ENCODE results near the gene FBXO7. TPM values are rescaled to one million over a fixed set of nuclear protein-coding genes. Genes with fewer than 3 reads are reported as not detected.

The FBXO7 gene
- total and polyA plus RNA-seq, 9 of the 15 experiments (the other 6 are each of a cell fraction or from before 2014, with no cell fraction given): 34.0 to 162 (median 85.2) TPM

GRCh38 chr22:32531931-32532819 is 57.6 kb downstream of the FBXO7 start (continued):
- TF ChIP-seq, protein P1, sequence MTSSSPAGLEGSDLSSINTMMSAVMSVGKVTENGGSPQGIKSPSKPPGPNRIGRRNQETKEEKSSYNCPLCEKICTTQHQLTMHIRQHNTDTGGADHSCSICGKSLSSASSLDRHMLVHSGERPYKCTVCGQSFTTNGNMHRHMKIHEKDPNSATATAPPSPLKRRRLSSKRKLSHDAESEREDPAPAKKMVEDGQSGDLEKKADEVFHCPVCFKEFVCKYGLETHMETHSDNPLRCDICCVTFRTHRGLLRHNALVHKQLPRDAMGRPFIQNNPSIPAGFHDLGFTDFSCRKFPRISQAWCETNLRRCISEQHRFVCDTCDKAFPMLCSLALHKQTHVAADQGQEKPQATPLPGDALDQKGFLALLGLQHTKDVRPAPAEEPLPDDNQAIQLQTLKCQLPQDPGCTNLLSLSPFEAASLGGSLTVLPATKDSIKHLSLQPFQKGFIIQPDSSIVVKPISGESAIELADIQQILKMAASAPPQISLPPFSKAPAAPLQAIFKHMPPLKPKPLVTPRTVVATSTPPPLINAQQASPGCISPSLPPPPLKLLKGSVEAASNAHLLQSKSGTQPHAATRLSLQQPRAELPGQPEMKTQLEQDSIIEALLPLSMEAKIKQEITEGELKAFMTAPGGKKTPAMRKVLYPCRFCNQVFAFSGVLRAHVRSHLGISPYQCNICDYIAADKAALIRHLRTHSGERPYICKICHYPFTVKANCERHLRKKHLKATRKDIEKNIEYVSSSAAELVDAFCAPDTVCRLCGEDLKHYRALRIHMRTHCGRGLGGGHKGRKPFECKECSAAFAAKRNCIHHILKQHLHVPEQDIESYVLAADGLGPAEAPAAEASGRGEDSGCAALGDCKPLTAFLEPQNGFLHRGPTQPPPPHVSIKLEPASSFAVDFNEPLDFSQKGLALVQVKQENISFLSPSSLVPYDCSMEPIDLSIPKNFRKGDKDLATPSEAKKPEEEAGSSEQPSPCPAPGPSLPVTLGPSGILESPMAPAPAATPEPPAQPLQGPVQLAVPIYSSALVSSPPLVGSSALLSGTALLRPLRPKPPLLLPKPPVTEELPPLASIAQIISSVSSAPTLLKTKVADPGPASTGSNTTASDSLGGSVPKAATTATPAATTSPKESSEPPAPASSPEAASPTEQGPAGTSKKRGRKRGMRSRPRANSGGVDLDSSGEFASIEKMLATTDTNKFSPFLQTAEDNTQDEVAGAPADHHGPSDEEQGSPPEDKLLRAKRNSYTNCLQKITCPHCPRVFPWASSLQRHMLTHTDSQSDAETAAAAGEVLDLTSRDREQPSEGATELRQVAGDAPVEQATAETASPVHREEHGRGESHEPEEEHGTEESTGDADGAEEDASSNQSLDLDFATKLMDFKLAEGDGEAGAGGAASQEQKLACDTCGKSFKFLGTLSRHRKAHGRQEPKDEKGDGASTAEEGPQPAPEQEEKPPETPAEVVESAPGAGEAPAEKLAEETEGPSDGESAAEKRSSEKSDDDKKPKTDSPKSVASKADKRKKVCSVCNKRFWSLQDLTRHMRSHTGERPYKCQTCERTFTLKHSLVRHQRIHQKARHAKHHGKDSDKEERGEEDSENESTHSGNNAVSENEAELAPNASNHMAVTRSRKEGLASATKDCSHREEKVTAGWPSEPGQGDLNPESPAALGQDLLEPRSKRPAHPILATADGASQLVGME (CRISPR knock-in tag; IDR thresholded peaks at IDR 0.05): peak; percentile 37; the same call in 1 of the 2 replicates
- TF ChIP-seq SRSF3 (IDR thresholded peaks at IDR 0.05; ENCODE audit: insufficient read depth, low read length) (no peak), CTBP1 (IDR thresholded peaks at IDR 0.05; ENCODE audit: borderline replicate concordance) (0 out of 2 replicates have a peak, but pooled peaks have one; percentile 35), CBX1 (IDR thresholded peaks at IDR 0.05; ENCODE audit: low read depth) (0 out of 2 replicates have a peak, but pooled peaks have one; percentile 11), ZC3H11A (IDR thresholded peaks at IDR 0.05; ENCODE audit: low read depth, low read length) (no peak), ZFP91 (CRISPR knock-in tag; IDR thresholded peaks at IDR 0.05) (no peak), SMAD1 (IDR thresholded peaks at IDR 0.05; ENCODE audit: low read depth, low read length, partially characterized antibody) (no peak), MAZ (CRISPR knock-in tag; conservative IDR thresholded peaks at IDR 0.05 in 1 of 2, IDR thresholded peaks at IDR 0.05 in 1 of 2) (peak; percentile 77 to 89), ZNF280A (IDR thresholded peaks at IDR 0.05; ENCODE audit: low read depth, partially characterized antibody) (no peak), CREM (IDR thresholded peaks at IDR 0.05; ENCODE audit: low read depth) (no peak), ETS2 (tag; IDR thresholded peaks at IDR 0.05; ENCODE audit: borderline replicate concordance, poor library complexity, severe bottlenecking) (no peak), TCFL5 (CRISPR knock-in tag; conservative IDR thresholded peaks at IDR 0.05) (no peak)
- TF ChIP-seq, protein P2, sequence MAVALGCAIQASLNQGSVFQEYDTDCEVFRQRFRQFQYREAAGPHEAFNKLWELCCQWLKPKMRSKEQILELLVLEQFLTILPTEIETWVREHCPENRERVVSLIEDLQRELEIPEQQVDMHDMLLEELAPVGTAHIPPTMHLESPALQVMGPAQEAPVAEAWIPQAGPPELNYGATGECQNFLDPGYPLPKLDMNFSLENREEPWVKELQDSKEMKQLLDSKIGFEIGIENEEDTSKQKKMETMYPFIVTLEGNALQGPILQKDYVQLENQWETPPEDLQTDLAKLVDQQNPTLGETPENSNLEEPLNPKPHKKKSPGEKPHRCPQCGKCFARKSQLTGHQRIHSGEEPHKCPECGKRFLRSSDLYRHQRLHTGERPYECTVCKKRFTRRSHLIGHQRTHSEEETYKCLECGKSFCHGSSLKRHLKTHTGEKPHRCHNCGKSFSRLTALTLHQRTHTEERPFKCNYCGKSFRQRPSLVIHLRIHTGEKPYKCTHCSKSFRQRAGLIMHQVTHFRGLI (CRISPR knock-in tag; IDR thresholded peaks at IDR 0.05): no peak
- TF ChIP-seq, protein P3, sequence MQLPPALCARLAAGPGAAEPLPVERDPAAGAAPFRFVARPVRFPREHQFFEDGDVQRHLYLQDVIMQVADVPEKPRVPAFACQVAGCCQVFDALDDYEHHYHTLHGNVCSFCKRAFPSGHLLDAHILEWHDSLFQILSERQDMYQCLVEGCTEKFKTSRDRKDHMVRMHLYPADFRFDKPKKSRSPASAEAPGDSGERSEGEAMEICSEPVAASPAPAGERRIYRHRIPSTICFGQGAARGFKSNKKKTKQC (CRISPR knock-in tag; IDR thresholded peaks at IDR 0.05): peak; percentile 41; the same call in 1 of the 2 replicates
